HCT116 (cell line): ENCODE results near the gene TYW3. TPM values are rescaled to one million over a fixed set of nuclear protein-coding genes. Genes with fewer than 3 reads are reported as not detected.
"Not testable (repeated sequence)": the region's sequence is repeated elsewhere in the genome, so short reads cannot be mapped to it uniquely, and the experiment has no call there.

Source experiments
- ATAC-seq: fragments of 200-7000 bp; cut with Tn5 transposase; 2 replicates; pipeline ENCODE4 v1.9.1; 2020; ENCODE audit warnings: mild to moderate bottlenecking, moderate library complexity
- BruUV-seq: library from RNA; stranded (reverse); fragments of 400-500 nt; replicated peaks from 2 replicates; lab custom pipeline; 2021; lab: Mats Ljungman, UMichigan
- CTCF ChIA-PET: fragments of 300-600 bp; sonication (Branson Sonifier 250); formaldehyde crosslinking; loops from one replicate; lab custom pipeline; 2021; ENCODE audit warnings: antibody characterized with exemption; lab: Charles Lee
- POLR2A ChIA-PET: fragments of 300-600, 350-600 bp; sonication (Branson Sonifier 250); formaldehyde crosslinking; loops from one replicate; lab custom pipeline; 2021; ENCODE audit warnings: antibody characterized with exemption; lab: Charles Lee
- RAD21 ChIA-PET, 2 experiments: fragments of 300-600 bp; sonication (Branson Sonifier 250); formaldehyde crosslinking; loops; one replicate each; lab custom pipeline; 2023; ENCODE audit warnings: low total read pairs in 2 of 2; ENCODE audit not compliant: uncharacterized antibody in 2 of 2, unreplicated experiment in 2 of 2, low non-redundant PET in 1 of 2; lab: Charles Lee
- DNase-seq: peaks from one replicate; pipeline ENCODE4 v3.0.0-alpha.2; 2010; ENCODE audit warnings: low read depth, low spot score
- H2AFZ ChIP-seq: fragments of 200-600 bp; shearing (Covaris generic), sonication (generic); 2 replicates; pipeline ENCODE4 v1.6.1; 2017; ENCODE audit warnings: low read depth, mixed run types, mixed read lengths, antibody characterized with exemption, low read length; ENCODE audit not compliant: poor library complexity, severe bottlenecking
- H3K27ac ChIP-seq: 2 replicates; pipeline ENCODE4 v1.5.1; 2012; ENCODE audit warnings: low read depth, low read length
- H3K27me3 ChIP-seq: fragments of 200-600 bp; sonication (generic); 2 replicates; pipeline ENCODE4 v1.6.1; 2016; ENCODE audit warnings: mixed run types, low read length, mixed read lengths; ENCODE audit not compliant: insufficient read depth
- H3K36me3 ChIP-seq, 2 experiments: fragments of 200-500 bp in 1 of 2; fragments of 200-600 bp in 1 of 2; sonication (Bioruptor generic) in 1 of 2; sonication (generic) in 1 of 2; 2 replicates each; pipeline versions ENCODE4 v1.5.1 to v1.6.1; 2014 to 2016; ENCODE audit warnings: low read length in 2 of 2, inconsistent platforms in 1 of 2, mixed read lengths in 1 of 2, mixed run types in 1 of 2; ENCODE audit not compliant: insufficient read depth in 2 of 2, control insufficient read depth in 1 of 2
- H3K4me1 ChIP-seq, 2 experiments: fragments of 200-600 bp in 1 of 2; sonication (generic) in 1 of 2; 2 replicates each; pipeline versions ENCODE4 v1.5.1 to v1.6.1; 2012 to 2017; ENCODE audit warnings: low read length in 2 of 2, inconsistent platforms in 1 of 2, mild to moderate bottlenecking in 1 of 2, mixed read lengths in 1 of 2, mixed run types in 1 of 2, moderate library complexity in 1 of 2; ENCODE audit not compliant: insufficient read depth in 2 of 2, control insufficient read depth in 1 of 2
- H3K4me2 ChIP-seq: fragments of 200-600 bp; sonication (generic); 2 replicates; pipeline ENCODE4 v1.6.1; 2017; ENCODE audit warnings: mixed run types, low read length, mixed read lengths
- H3K4me3 ChIP-seq, 2 experiments: fragments of 200-600 bp in 1 of 2; sonication (generic) in 1 of 2; replicated peaks in 1 of 2; 2 replicates each; pipeline ENCODE4 v1.5.1; 2011 to 2016; ENCODE audit warnings: low read length in 2 of 2, control low read depth in 1 of 2, low read depth in 1 of 2, mild to moderate bottlenecking in 1 of 2, mixed read lengths in 1 of 2, mixed run types in 1 of 2
- H3K79me2 ChIP-seq: fragments of 200-600 bp; sonication (generic); 2 replicates; pipeline ENCODE4 v1.6.1; 2017; ENCODE audit warnings: mild to moderate bottlenecking, mixed run types, low read length, moderate library complexity, mixed read lengths; ENCODE audit not compliant: insufficient read depth
- H3K9ac ChIP-seq: fragments of 200-600 bp; sonication (generic); 2 replicates; pipeline ENCODE4 v1.6.1; 2016; ENCODE audit warnings: low read length, mixed read lengths
- H3K9me2 ChIP-seq: fragments of 200-600 bp; sonication (generic), shearing (Covaris generic); 2 replicates; pipeline ENCODE4 v1.6.1; 2017; ENCODE audit warnings: mixed run types, mild to moderate bottlenecking, moderate library complexity; ENCODE audit not compliant: insufficient read depth
- H3K9me3 ChIP-seq, 2 experiments: fragments of 200-500 bp in 1 of 2; fragments of 200-600 bp in 1 of 2; sonication (Bioruptor generic) in 1 of 2; sonication (generic) in 1 of 2; 2 replicates each; pipeline ENCODE4 v1.6.1; 2014 to 2017; ENCODE audit warnings: low read length in 2 of 2, mixed read lengths in 2 of 2, inconsistent platforms in 1 of 2, low read depth in 1 of 2, mild to moderate bottlenecking in 1 of 2, mixed run types in 1 of 2, moderate library complexity in 1 of 2; ENCODE audit not compliant: control insufficient read depth in 1 of 2, insufficient read depth in 1 of 2
- H4K20me1 ChIP-seq: fragments of 200-600 bp; sonication (generic), shearing (Covaris generic); 2 replicates; pipeline ENCODE4 v1.6.1; 2017; ENCODE audit warnings: mixed run types, mild to moderate bottlenecking, moderate library complexity; ENCODE audit not compliant: insufficient read depth
- CBX3 ChIP-seq: IDR thresholded peaks from 2 replicates; pipeline ENCODE4 v1.6.1; 2012; ENCODE audit warnings: low read depth
- ELF1 ChIP-seq: IDR thresholded peaks from 2 replicates; pipeline ENCODE4 v1.6.1; 2012; ENCODE audit warnings: low read depth, borderline replicate concordance
- EZH2phosphoT487 ChIP-seq: fragments of 200-600 bp; IDR thresholded peaks from 2 replicates; pipeline ENCODE4 v1.6.1; 2018; ENCODE audit warnings: antibody characterized with exemption, borderline replicate concordance
- FOSL1 ChIP-seq: IDR thresholded peaks from 2 replicates; pipeline ENCODE4 v1.6.1; 2012; ENCODE audit warnings: low read depth
- JUND ChIP-seq: IDR thresholded peaks from 2 replicates; pipeline ENCODE4 v1.6.1; 2012
- MAX ChIP-seq: IDR thresholded peaks from 2 replicates; pipeline ENCODE4 v1.6.1; 2012
- POLR2AphosphoS5 ChIP-seq: IDR thresholded peaks from 2 replicates; pipeline ENCODE4 v1.6.1; 2011; ENCODE audit warnings: mild to moderate bottlenecking, low read depth, low read length, moderate library complexity
- REST ChIP-seq: IDR thresholded peaks from 2 replicates; pipeline ENCODE4 v1.6.1; 2012; ENCODE audit warnings: low read depth
- YY1 ChIP-seq: IDR thresholded peaks from 2 replicates; pipeline ENCODE4 v1.6.1; 2011; ENCODE audit warnings: low read length, low read depth, moderate library complexity, mild to moderate bottlenecking; ENCODE audit not compliant: insufficient replicate concordance; ENCODE audit errors: extremely low read depth
- ZFX ChIP-seq: fragments of 450-650 bp; IDR thresholded peaks from 2 replicates; pipeline ENCODE4 v1.6.1; 2017
- intact Hi-C: fragments of 100-400 bp; cut with micrococcal nuclease; formaldehyde crosslinking; loops from 2 replicates; pipeline ENCODE4 v1.10.0; 2022
- total RNA-seq: library from RNA; stranded (reverse); gene quantifications from one replicate; pipeline ENCODE4 v1.2.1, GENCODE V29; 2021; ENCODE audit not compliant: unreplicated experiment
- TF ChIP-seq, protein P1 (sequence below), 3 experiments: fragments of 200-600 bp in 1 of 3; sonication (generic) in 1 of 3; IDR thresholded peaks in 2 of 3; conservative IDR thresholded peaks in 1 of 3; 2 replicates each; pipeline ENCODE4 v1.5.1; 2012 to 2017; ENCODE audit warnings: low read depth in 2 of 3, low read length in 2 of 3, antibody characterized with exemption in 1 of 3, borderline replicate concordance in 1 of 3, control low read depth in 1 of 3, mild to moderate bottlenecking in 1 of 3, mixed read lengths in 1 of 3, mixed run types in 1 of 3, moderate library complexity in 1 of 3; ENCODE audit not compliant: insufficient read depth in 1 of 3
- TF ChIP-seq, protein P2 (sequence below): IDR thresholded peaks from 2 replicates; pipeline ENCODE4 v1.6.1; 2011; ENCODE audit warnings: mild to moderate bottlenecking, low read length, moderate library complexity; ENCODE audit not compliant: insufficient replicate concordance; ENCODE audit errors: extremely low read depth

Gene TYW3
- total RNA-seq, 1 experiment from 2014 or later: 31.8 TPM

DNA sequence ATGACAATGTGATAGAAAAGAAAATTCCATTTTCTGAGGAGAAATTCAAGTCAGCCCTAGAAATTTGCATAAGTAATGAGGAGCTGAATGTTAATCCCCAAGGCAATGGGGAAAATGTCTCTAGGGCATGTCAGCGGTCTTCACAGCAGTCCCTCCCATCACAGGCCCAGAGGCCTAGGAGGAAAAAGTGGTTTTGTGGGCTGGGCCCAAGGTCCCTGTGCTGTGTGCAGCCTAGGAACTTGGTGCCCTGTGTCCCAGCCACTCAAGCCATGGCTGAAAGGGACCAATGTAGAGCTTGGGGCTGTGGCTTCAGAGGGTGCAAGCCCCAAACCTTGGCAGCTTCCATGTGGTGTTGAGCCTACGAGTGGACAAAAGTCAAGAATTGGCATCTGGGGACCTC is 23.7 kb downstream of the TYW3 start:
- H3K4me2 ChIP-seq, H3K9ac ChIP-seq, H3K4me1 ChIP-seq, H2AFZ ChIP-seq, RAD21 ChIA-PET, ATAC-seq, H3K4me3 ChIP-seq, POLR2A ChIA-PET, H3K27ac ChIP-seq, H3K27me3 ChIP-seq, H3K79me2 ChIP-seq, H3K9me3 ChIP-seq, BruUV-seq, H4K20me1 ChIP-seq, H3K9me2 ChIP-seq, CTCF ChIA-PET, intact Hi-C loops, DNase-seq: not testable (repeated sequence)
- peaks cover 14 to 34% of the 10 kb centered on the region in 2 experiments; a peak in 3 of 4 replicates for H3K36me3 ChIP-seq

- no peaks in the 10 kb centered on the region for H3K9me3 ChIP-seq
- no peak overlapping the region for H2AFZ ChIP-seq
- ChIA-PET POLR2A (no interaction called here), RAD21 (no interaction called here), CTCF (interaction anchor here (1.6 kb wide), 1 partner anchor 8 kb away, joined by 4 read pairs; no protein-coding TSS in a partner anchor)
- no peak for DNase-seq
- TF ChIP-seq MAX (no peak), REST (no peak), FOSL1 (no peak), EZH2phosphoT487 (no peak), JUND (no peak), YY1 (no peak), ZFX (no peak), POLR2AphosphoS5 (no peak), ELF1 (no peak), CBX3 (no peak)
- TF ChIP-seq, protein P1, sequence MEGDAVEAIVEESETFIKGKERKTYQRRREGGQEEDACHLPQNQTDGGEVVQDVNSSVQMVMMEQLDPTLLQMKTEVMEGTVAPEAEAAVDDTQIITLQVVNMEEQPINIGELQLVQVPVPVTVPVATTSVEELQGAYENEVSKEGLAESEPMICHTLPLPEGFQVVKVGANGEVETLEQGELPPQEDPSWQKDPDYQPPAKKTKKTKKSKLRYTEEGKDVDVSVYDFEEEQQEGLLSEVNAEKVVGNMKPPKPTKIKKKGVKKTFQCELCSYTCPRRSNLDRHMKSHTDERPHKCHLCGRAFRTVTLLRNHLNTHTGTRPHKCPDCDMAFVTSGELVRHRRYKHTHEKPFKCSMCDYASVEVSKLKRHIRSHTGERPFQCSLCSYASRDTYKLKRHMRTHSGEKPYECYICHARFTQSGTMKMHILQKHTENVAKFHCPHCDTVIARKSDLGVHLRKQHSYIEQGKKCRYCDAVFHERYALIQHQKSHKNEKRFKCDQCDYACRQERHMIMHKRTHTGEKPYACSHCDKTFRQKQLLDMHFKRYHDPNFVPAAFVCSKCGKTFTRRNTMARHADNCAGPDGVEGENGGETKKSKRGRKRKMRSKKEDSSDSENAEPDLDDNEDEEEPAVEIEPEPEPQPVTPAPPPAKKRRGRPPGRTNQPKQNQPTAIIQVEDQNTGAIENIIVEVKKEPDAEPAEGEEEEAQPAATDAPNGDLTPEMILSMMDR (IDR thresholded peaks at IDR 0.05 in 2 of 3, conservative IDR thresholded peaks at IDR 0.05 in 1 of 3; ENCODE audit: borderline replicate concordance in 1 of 3, insufficient read depth in 1 of 3, low read depth in 2 of 3, low read length in 2 of 3): no peak
- TF ChIP-seq, protein P2, sequence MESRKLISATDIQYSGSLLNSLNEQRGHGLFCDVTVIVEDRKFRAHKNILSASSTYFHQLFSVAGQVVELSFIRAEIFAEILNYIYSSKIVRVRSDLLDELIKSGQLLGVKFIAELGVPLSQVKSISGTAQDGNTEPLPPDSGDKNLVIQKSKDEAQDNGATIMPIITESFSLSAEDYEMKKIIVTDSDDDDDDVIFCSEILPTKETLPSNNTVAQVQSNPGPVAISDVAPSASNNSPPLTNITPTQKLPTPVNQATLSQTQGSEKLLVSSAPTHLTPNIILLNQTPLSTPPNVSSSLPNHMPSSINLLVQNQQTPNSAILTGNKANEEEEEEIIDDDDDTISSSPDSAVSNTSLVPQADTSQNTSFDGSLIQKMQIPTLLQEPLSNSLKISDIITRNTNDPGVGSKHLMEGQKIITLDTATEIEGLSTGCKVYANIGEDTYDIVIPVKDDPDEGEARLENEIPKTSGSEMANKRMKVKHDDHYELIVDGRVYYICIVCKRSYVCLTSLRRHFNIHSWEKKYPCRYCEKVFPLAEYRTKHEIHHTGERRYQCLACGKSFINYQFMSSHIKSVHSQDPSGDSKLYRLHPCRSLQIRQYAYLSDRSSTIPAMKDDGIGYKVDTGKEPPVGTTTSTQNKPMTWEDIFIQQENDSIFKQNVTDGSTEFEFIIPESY: no peak
- no peak overlapping the region for H3K9ac ChIP-seq
- intact Hi-C loops: no loop called here
- peaks cover 5% of the 10 kb centered on the region in 2 experiments; a peak in 2 of 4 replicates for H3K36me3 ChIP-seq
- H4K20me1 ChIP-seq: peaks cover 5% of the 10 kb centered on the region
- H3K27ac ChIP-seq: no peak overlapping the region
- H3K9me2 ChIP-seq: no peaks in the 10 kb centered on the region
- H3K4me1 ChIP-seq: no peaks in the 10 kb centered on the region
- 0 out of 2 replicates have a peak, but pooled peaks cover 4% of the 10 kb centered on the region for H3K79me2 ChIP-seq
- no TSS peak for BruUV-seq
- H3K4me2 ChIP-seq: no peak overlapping the region
- ATAC-seq: no peak
- no peaks in the 10 kb centered on the region for H3K27me3 ChIP-seq
- H3K4me3 ChIP-seq: no peak overlapping the region
Measured at GRCh38 chr1:74763807-74764206, 30.9 kb downstream of the TYW3 start.
